Fibroblast of the aortic adventitia (primary cell): Measurements from ENCODE around the gene SBK2. TPM values are rescaled to one million over a fixed set of nuclear protein-coding genes. Genes with fewer than 3 reads are reported as not detected.

Source experiments
- DNase-seq: peaks from one replicate; pipeline ENCODE4 v3.0.0-alpha.2; 2010; ENCODE audit warnings: low read depth
- H3K4me3 ChIP-seq: 2 replicates; pipeline ENCODE4 v1.5.1; 2011; ENCODE audit warnings: low read depth, mild to moderate bottlenecking, control low read depth, low read length, moderate library complexity
- total RNA-seq: library from RNA; depleted of rRNA; stranded (reverse); fragments of >200 nt; gene quantifications from 2 replicates; pipeline ENCODE4 v1.2.3, GENCODE V29; 2012; ENCODE audit warnings: low replicate concordance
- TF ChIP-seq, protein P1 (sequence below): IDR thresholded peaks from 2 replicates; pipeline ENCODE4 v1.5.1; 2011; ENCODE audit warnings: mild to moderate bottlenecking, low read length, control low read depth, inconsistent platforms; ENCODE audit not compliant: insufficient read depth

SBK2 gene
- total RNA-seq, 1 donor, result not detected

DNA sequence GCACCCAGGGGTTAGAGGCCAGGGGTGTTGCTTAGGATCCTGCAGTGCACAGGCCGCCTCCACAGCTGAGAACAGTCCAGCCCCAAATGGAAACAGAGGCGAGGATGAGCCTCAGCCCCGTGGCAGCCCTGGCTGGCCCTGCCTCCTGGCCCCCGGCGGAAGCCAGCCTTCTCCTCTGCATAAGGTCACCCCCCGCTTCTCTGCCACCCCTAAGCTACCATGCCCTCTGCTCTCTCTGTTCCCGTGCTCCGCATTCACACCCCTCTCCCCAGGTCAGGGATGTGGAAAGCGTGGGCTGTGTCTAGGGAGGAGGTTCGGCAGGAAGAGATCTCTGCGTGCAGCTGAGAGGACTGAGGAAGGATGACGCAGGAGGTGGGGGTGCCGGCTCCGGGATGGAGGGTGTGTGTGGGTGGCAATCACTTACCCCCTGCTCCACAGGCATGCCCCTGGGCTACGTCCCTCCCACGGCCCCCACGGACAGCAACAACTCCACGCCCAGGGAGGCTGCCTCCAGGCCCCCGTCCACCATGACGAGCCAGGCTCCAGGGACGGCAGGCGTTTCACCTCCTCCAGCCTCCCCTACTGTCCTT, 42.7 kb downstream of the SBK2 start:
- peak; percentile 70 for DNase-seq
- H3K4me3 ChIP-seq, result peak overlapping the region; percentile 53
- TF ChIP-seq, protein P1, sequence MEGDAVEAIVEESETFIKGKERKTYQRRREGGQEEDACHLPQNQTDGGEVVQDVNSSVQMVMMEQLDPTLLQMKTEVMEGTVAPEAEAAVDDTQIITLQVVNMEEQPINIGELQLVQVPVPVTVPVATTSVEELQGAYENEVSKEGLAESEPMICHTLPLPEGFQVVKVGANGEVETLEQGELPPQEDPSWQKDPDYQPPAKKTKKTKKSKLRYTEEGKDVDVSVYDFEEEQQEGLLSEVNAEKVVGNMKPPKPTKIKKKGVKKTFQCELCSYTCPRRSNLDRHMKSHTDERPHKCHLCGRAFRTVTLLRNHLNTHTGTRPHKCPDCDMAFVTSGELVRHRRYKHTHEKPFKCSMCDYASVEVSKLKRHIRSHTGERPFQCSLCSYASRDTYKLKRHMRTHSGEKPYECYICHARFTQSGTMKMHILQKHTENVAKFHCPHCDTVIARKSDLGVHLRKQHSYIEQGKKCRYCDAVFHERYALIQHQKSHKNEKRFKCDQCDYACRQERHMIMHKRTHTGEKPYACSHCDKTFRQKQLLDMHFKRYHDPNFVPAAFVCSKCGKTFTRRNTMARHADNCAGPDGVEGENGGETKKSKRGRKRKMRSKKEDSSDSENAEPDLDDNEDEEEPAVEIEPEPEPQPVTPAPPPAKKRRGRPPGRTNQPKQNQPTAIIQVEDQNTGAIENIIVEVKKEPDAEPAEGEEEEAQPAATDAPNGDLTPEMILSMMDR, result no peak

DNA sequence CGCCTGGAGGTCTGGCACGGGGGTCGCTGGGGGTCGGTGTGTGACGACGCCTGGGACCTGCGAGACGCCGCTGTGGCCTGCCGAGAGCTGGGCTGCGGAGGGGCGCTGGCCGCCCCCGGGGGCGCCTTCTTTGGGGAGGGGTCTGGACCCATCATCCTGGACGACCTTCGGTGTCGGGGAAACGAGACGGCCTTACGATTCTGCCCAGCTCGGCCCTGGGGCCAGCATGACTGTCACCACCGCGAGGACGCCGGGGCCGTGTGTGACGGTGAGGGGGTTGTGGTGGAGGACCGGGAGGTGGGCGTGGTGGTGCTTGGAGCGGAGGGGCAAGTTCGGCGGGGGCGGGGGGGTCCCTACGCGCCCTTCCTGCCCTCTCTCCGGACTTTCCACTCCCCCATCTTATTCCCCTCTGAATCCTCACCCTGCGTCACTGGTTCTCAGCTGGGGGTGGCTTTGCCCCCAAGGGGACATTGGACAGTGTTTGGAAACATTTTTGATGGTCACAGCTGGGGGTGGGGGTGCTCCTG, 43.2 kb downstream of the SBK2 start:
- peak overlapping the region; percentile 53 for H3K4me3 ChIP-seq
- TF ChIP-seq, protein P1, result no peak

GRCh38 chr19:55493052-55493644, 43.8 kb downstream of the SBK2 start:
- DNase-seq, result peak; percentile 49
- H3K4me3 ChIP-seq, result peak overlapping the region; percentile 53
- TF ChIP-seq, protein P1, result no peak

More for the DNA sequence above, 43.2 kb downstream of the SBK2 start:
- no peak for DNase-seq

GRCh38 chr19:55492362-55492944, 44.5 kb downstream of the SBK2 start:
- TF ChIP-seq, protein P1, result no peak
- H3K4me3 ChIP-seq, result no peak overlapping the region
- no peak for DNase-seq

- TF ChIP-seq, protein P1, result no peak
These were observed 45.2 kb downstream of the SBK2 start for GRCh38 chr19:55491546-55492360.

More at GRCh38 chr19:55491546-55492360, 45.2 kb downstream of the SBK2 start:
- no peak overlapping the region for H3K4me3 ChIP-seq
- DNase-seq, result no peak
